GM12892 (cell line): ENCODE measurements around the gene LAMA5.

ENCODE experiments used
- POLR2A ChIP-seq: IDR thresholded peaks from 2 replicates; pipeline ENCODE4 v1.6.1; 2011; ENCODE audit warnings: low read depth, low read length, control low read depth
- POLR2AphosphoS5 ChIP-seq: IDR thresholded peaks from 2 replicates; pipeline ENCODE4 v1.6.1; 2011; ENCODE audit warnings: low read depth, low read length, control low read depth
- TAF1 ChIP-seq: IDR thresholded peaks from 2 replicates; pipeline ENCODE4 v1.6.1; 2011; ENCODE audit warnings: low read depth, mild to moderate bottlenecking, control low read depth, low read length, borderline replicate concordance

DNA sequence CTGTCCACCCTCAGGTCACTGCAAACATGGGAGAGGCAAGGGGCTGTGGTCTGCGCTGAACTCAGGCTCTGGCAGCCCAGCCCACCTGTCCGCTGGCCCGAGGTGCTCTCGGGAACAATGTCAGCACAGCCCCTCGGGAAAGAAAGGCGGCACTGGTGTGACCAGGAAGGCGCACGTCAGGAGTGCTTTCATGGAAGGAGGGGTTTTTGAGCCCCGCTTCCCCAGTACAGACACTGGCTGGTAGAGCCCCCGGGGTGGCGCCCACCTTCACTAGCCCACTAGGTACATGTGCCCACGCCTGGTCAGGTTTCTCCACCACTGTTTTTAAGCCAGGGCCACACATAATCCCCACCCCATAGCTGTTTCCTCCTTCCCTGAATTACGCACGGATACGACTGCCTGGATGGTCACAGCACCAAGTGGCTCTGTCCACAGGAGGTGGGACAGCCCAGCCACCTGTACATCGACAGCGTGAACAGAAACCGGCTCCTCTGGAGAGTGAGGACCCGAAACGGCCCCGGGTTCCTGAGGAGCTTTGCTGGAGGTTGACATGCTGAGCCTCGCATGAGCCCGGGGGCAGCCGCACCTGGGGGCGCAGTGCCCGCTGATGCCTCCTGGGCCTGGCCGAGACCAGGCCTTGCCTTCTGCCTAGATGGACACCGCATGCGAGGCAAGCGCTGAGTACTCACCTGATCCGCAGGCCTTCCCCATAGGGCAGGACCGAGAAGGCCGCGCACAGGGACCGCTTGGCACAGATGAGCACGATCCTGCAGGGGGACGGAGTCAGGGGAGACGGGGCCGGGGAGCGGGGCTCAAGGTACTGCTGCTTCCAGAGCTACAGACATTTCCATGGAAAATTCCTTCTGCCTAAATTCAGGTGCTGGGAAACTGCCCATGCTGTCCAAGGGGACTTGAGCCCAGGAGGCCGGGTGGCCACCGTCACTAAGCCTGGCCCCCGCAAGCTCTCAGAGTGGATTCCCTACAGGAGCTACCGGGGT is 27.4 kb upstream of the LAMA5 start:
- TF ChIP-seq POLR2A (no peak), POLR2AphosphoS5 (no peak), TAF1 (no peak)
